ENCODE data around the gene PSMB7.

DNA sequence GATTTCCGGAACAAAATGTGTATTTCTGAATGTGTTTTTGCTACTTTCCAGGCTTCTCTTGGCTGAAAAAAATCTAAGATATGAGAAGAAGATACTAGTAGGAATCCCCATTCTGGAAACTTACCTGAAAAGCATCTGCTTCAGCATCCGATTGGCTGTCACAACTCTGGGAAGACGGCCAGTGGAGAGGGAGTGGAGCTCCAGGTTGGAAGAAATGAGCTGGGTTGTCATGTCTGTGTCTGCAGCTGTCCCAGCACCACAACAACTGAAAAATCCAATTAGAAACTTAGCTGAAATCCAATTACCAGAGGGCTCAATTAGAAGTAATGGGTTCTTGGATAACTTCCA, 3.0 kb downstream of the PSMB7 start:
- TF ChIP-seq, protein P1, sequence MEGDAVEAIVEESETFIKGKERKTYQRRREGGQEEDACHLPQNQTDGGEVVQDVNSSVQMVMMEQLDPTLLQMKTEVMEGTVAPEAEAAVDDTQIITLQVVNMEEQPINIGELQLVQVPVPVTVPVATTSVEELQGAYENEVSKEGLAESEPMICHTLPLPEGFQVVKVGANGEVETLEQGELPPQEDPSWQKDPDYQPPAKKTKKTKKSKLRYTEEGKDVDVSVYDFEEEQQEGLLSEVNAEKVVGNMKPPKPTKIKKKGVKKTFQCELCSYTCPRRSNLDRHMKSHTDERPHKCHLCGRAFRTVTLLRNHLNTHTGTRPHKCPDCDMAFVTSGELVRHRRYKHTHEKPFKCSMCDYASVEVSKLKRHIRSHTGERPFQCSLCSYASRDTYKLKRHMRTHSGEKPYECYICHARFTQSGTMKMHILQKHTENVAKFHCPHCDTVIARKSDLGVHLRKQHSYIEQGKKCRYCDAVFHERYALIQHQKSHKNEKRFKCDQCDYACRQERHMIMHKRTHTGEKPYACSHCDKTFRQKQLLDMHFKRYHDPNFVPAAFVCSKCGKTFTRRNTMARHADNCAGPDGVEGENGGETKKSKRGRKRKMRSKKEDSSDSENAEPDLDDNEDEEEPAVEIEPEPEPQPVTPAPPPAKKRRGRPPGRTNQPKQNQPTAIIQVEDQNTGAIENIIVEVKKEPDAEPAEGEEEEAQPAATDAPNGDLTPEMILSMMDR (conservative IDR thresholded peaks at IDR 0.05 in 1 of 2, IDR thresholded peaks at IDR 0.05 in 1 of 2; ENCODE audit: extremely low read depth in 1 of 2, insufficient read depth in 1 of 2, low read depth in 1 of 2, low read length in 2 of 2): no peak
- no peak for TF ChIP-seq EZH2 (IDR thresholded peaks at IDR 0.05; ENCODE audit: borderline replicate concordance, low read length)

Measured in mammary epithelial cell (primary cell).